GM23338 (cell line): ENCODE results near the gene EDNRB. TPM values are rescaled to one million over a fixed set of nuclear protein-coding genes. Genes with fewer than 3 reads are reported as not detected.

Experiments used
- ATAC-seq: fragments of 200-7000 bp; cut with Tn5 transposase; 3 replicates; pipeline ENCODE4 v1.9.1; 2020
- DNase-seq: peaks from one replicate; pipeline ENCODE4 v3.0.0-alpha.2; 2015; ENCODE audit warnings: low spot score
- H2AFZ ChIP-seq: fragments of 200-600 bp; sonication (generic); 2 replicates; pipeline ENCODE4 v1.8.0; 2016; ENCODE audit warnings: antibody characterized with exemption, mild to moderate bottlenecking, moderate library complexity
- H3F3A ChIP-seq: fragments of 200-600 bp; sonication (generic); replicated peaks from 2 replicates; pipeline ENCODE4 v1.8.0; 2017; ENCODE audit warnings: antibody characterized with exemption, mixed run types, low read depth
- H3K27ac ChIP-seq: fragments of 200-600 bp; sonication (generic); 2 replicates; pipeline ENCODE4 v1.6.1; 2016; ENCODE audit warnings: low read depth
- H3K27me3 ChIP-seq: fragments of 200-600 bp; sonication (generic); 2 replicates; pipeline ENCODE4 v1.8.0; 2016; ENCODE audit warnings: mild to moderate bottlenecking, mixed run types, moderate library complexity; ENCODE audit not compliant: insufficient read depth
- H3K36me3 ChIP-seq: fragments of 200-600 bp; sonication (generic); 2 replicates; pipeline ENCODE4 v1.8.0; 2016; ENCODE audit warnings: mild to moderate bottlenecking; ENCODE audit not compliant: insufficient read depth
- H3K4me1 ChIP-seq: fragments of 200-600 bp; sonication (generic); 2 replicates; pipeline ENCODE4 v1.8.0; 2016; ENCODE audit warnings: mild to moderate bottlenecking, moderate library complexity; ENCODE audit not compliant: insufficient read depth
- H3K4me2 ChIP-seq: fragments of 200-600 bp; sonication (generic); 2 replicates; pipeline ENCODE4 v1.7.1; 2017; ENCODE audit warnings: mixed run types
- H3K4me3 ChIP-seq: fragments of 200-600 bp; sonication (generic); 2 replicates; pipeline ENCODE4 v1.6.1; 2016; ENCODE audit warnings: mixed run types
- H3K79me2 ChIP-seq: fragments of 200-600 bp; sonication (generic); replicated peaks from 2 replicates; pipeline ENCODE4 v1.8.0; 2017; ENCODE audit warnings: mild to moderate bottlenecking; ENCODE audit not compliant: insufficient read depth
- H3K9me2 ChIP-seq: fragments of 200-600 bp; sonication (generic); 2 replicates; pipeline ENCODE4 v1.8.0; 2017; ENCODE audit not compliant: insufficient read depth
- H4K20me1 ChIP-seq: fragments of 200-600 bp; sonication (generic); replicated peaks from 2 replicates; pipeline ENCODE4 v1.8.0; 2017; ENCODE audit warnings: mild to moderate bottlenecking; ENCODE audit not compliant: insufficient read depth
- H3K27ac Mint-ChIP-seq: 2 replicates; pipeline ENCODE4 v1.8.0; 2020; ENCODE audit warnings: inconsistent platforms, mild to moderate bottlenecking, moderate library complexity, mixed read lengths
- H3K27me3 Mint-ChIP-seq: 3 replicates; pipeline ENCODE4 v1.8.0; 2022; ENCODE audit warnings: low read depth, mild to moderate bottlenecking, moderate library complexity, mixed read lengths, inconsistent platforms; ENCODE audit not compliant: insufficient read depth, poor library complexity
- H3K36me3 Mint-ChIP-seq: 3 replicates; pipeline ENCODE4 v1.8.0; 2021; ENCODE audit warnings: low read depth, mild to moderate bottlenecking, inconsistent platforms, moderate library complexity, mixed read lengths
- H3K4me1 Mint-ChIP-seq: 3 replicates; pipeline ENCODE4 v1.8.0; 2020; ENCODE audit warnings: mild to moderate bottlenecking, inconsistent platforms, mixed read lengths
- H3K4me3 Mint-ChIP-seq: 3 replicates; pipeline ENCODE4 v1.8.0; 2021; ENCODE audit warnings: moderate library complexity, mild to moderate bottlenecking, inconsistent platforms, mixed read lengths
- H3K9me3 Mint-ChIP-seq: 3 replicates; pipeline ENCODE4 v1.8.0; 2020; ENCODE audit warnings: moderate library complexity, mild to moderate bottlenecking, inconsistent platforms, mixed read lengths
- CREB1 ChIP-seq: fragments of 250-450 bp; sonication (Bioruptor Pico); IDR thresholded peaks from 2 replicates; pipeline ENCODE4 v1.5.0; 2020; ENCODE audit warnings: low read depth, mild to moderate bottlenecking, moderate library complexity
- EZH2 ChIP-seq: fragments of 200-600 bp; sonication (generic); IDR thresholded peaks from one replicate; pipeline ENCODE4 v1.8.0; 2017; ENCODE audit warnings: antibody characterized with exemption, mild to moderate bottlenecking, low read depth; ENCODE audit not compliant: unreplicated experiment
- EZH2phosphoT487 ChIP-seq: fragments of 200-600 bp; sonication (generic); IDR thresholded peaks from one replicate; pipeline ENCODE4 v1.8.1; 2018; ENCODE audit warnings: antibody characterized with exemption; ENCODE audit not compliant: unreplicated experiment
- JUNB ChIP-seq: IDR thresholded peaks from one replicate; pipeline ENCODE4 v1.6.1; 2016; ENCODE audit warnings: antibody characterized with exemption; ENCODE audit not compliant: unreplicated experiment
- NANOG ChIP-seq: IDR thresholded peaks from 2 replicates; pipeline ENCODE4 v1.6.1; 2016; ENCODE audit warnings: antibody characterized with exemption, borderline replicate concordance
- POLR2AphosphoS5 ChIP-seq: IDR thresholded peaks from 2 replicates; pipeline ENCODE4 v1.6.1; 2016; ENCODE audit warnings: antibody characterized with exemption, low read depth
- REST ChIP-seq: IDR thresholded peaks from one replicate; pipeline ENCODE4 v1.6.1; 2018; ENCODE audit warnings: antibody characterized with exemption; ENCODE audit not compliant: unreplicated experiment
- STAT1 ChIP-seq: IDR thresholded peaks from one replicate; pipeline ENCODE4 v1.6.1; 2016; ENCODE audit warnings: antibody characterized with exemption; ENCODE audit not compliant: unreplicated experiment
- ZNF114 ChIP-seq: fragments of 250-450 bp; sonication (Bioruptor Pico); IDR thresholded peaks from 2 replicates; pipeline ENCODE4 v1.5.0; 2020; ENCODE audit warnings: mild to moderate bottlenecking, moderate library complexity
- ZNF331 ChIP-seq: fragments of 250-450 bp; sonication (Bioruptor Pico); IDR thresholded peaks from 2 replicates; pipeline ENCODE4 v1.5.0; 2020; ENCODE audit warnings: low read depth, mild to moderate bottlenecking, moderate library complexity
- polyA plus RNA-seq: library from polyadenylated mRNA; unstranded; fragments of >200 nt; fragmentation: Nextera tagmentation; extraction: Ambion mirVana; gene quantifications from 2 replicates; pipeline ENCODE4 v1.2.1, GENCODE V29; 2016
- total RNA-seq: library from RNA; depleted of rRNA; stranded (reverse); fragments of >200 nt; shearing (Covaris generic); gene quantifications from 2 replicates; pipeline ENCODE4 v1.2.3, GENCODE V29; 2014
- TF ChIP-seq, protein P1 (sequence below): IDR thresholded peaks from 2 replicates; pipeline ENCODE4 v1.6.1; 2016; ENCODE audit warnings: antibody characterized with exemption
- TF ChIP-seq, protein P2 (sequence below): fragments of 250-450 bp; sonication (Bioruptor Pico); IDR thresholded peaks from 2 replicates; pipeline ENCODE4 v1.5.0; 2020; ENCODE audit warnings: mild to moderate bottlenecking, moderate library complexity

Gene EDNRB
- total and polyA plus RNA-seq, 2 experiments from 2014 or later = 27.9 to 28.9 TPM

DNA sequence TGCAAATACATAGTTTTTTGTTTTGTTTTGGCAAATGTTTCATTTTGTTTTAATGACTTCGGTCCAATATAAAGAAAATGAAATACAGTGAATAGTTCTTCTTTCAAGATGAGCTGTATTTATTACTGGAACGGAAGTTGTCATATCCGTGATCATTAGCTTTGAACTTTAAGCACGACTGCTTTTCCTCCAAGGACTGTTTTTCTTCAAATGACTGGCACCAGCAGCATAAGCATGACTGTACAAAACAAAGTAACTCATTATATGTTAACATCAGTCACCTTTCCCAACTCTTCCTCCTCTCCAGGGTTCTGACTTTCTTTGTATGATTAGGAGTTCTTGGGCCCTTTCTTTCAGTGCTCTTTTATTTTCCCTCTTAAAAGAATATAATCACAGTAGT lies 20.5 kb downstream of the EDNRB start:
- no peaks in the 10 kb centered on the region for H3K27me3 Mint-ChIP-seq
- H3K4me1 Mint-ChIP-seq = peaks cover 10% of the 10 kb centered on the region
- no peaks in the 10 kb centered on the region for H3K4me1 ChIP-seq
- H3K4me3 Mint-ChIP-seq = no peak overlapping the region
- TF ChIP-seq EZH2phosphoT487 = no peak
- TF ChIP-seq NANOG = no peak
- TF ChIP-seq CREB1 (CRISPR knock-in tag) = no peak
- no peak for TF ChIP-seq STAT1
- TF ChIP-seq POLR2AphosphoS5 = no peak
- TF ChIP-seq, protein P1, sequence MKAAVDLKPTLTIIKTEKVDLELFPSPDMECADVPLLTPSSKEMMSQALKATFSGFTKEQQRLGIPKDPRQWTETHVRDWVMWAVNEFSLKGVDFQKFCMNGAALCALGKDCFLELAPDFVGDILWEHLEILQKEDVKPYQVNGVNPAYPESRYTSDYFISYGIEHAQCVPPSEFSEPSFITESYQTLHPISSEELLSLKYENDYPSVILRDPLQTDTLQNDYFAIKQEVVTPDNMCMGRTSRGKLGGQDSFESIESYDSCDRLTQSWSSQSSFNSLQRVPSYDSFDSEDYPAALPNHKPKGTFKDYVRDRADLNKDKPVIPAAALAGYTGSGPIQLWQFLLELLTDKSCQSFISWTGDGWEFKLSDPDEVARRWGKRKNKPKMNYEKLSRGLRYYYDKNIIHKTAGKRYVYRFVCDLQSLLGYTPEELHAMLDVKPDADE = no peak
- no peaks in the 10 kb centered on the region for H3K27me3 ChIP-seq
- no peak overlapping the region for H3K4me2 ChIP-seq
- no peaks in the 10 kb centered on the region for H3K9me2 ChIP-seq
- no peaks in the 10 kb centered on the region for H3K79me2 ChIP-seq
- peaks cover 10% of the 10 kb centered on the region for H3K9me3 Mint-ChIP-seq
- H3K36me3 ChIP-seq = peaks cover 4% of the 10 kb centered on the region; the same call in 1 of the 2 replicates
- no peaks in the 10 kb centered on the region for H3F3A ChIP-seq
- ATAC-seq (no peak), DNase-seq (no peak)
- no peaks in the 10 kb centered on the region for H4K20me1 ChIP-seq
- H3K36me3 Mint-ChIP-seq = peaks cover 38% of the 10 kb centered on the region
- peak overlapping the region; percentile 68; the same call in 1 of the 2 replicates for H3K27ac Mint-ChIP-seq
- no peak overlapping the region for H2AFZ ChIP-seq
- no peak overlapping the region for H3K4me3 ChIP-seq
- no peak overlapping the region for H3K27ac ChIP-seq

- Mint-ChIP-seq H3K4me1 (peaks cover 16% of the 10 kb centered on the region), H3K36me3 (peaks cover 27% of the 10 kb centered on the region), H3K27ac (no peak overlapping the region), H3K27me3 (no peaks in the 10 kb centered on the region), H3K9me3 (no peaks in the 10 kb centered on the region), H3K4me3 (no peak overlapping the region)
- H3K27me3 ChIP-seq = no peaks in the 10 kb centered on the region
- no peaks in the 10 kb centered on the region for H3F3A ChIP-seq
- H3K4me3 ChIP-seq = no peak overlapping the region
- DNase-seq (no peak), ATAC-seq (no peak)
- no peaks in the 10 kb centered on the region for H4K20me1 ChIP-seq
- H3K4me2 ChIP-seq = no peak overlapping the region
- no peaks in the 10 kb centered on the region; the same call in 1 of the 2 replicates for H3K36me3 ChIP-seq
- H3K27ac ChIP-seq = no peak overlapping the region
- no peaks in the 10 kb centered on the region for H3K79me2 ChIP-seq
- H3K4me1 ChIP-seq = peaks cover 6% of the 10 kb centered on the region; the same call in 1 of the 2 replicates
- no peak overlapping the region for H2AFZ ChIP-seq
- no peaks in the 10 kb centered on the region for H3K9me2 ChIP-seq
- TF ChIP-seq ZNF114 (CRISPR knock-in tag) (no peak), EZH2phosphoT487 (no peak), ZNF331 (CRISPR knock-in tag) (no peak), REST (no peak), CREB1 (CRISPR knock-in tag) (no peak), JUNB (no peak), EZH2 (no peak), POLR2AphosphoS5 (no peak)
- TF ChIP-seq, protein P2, sequence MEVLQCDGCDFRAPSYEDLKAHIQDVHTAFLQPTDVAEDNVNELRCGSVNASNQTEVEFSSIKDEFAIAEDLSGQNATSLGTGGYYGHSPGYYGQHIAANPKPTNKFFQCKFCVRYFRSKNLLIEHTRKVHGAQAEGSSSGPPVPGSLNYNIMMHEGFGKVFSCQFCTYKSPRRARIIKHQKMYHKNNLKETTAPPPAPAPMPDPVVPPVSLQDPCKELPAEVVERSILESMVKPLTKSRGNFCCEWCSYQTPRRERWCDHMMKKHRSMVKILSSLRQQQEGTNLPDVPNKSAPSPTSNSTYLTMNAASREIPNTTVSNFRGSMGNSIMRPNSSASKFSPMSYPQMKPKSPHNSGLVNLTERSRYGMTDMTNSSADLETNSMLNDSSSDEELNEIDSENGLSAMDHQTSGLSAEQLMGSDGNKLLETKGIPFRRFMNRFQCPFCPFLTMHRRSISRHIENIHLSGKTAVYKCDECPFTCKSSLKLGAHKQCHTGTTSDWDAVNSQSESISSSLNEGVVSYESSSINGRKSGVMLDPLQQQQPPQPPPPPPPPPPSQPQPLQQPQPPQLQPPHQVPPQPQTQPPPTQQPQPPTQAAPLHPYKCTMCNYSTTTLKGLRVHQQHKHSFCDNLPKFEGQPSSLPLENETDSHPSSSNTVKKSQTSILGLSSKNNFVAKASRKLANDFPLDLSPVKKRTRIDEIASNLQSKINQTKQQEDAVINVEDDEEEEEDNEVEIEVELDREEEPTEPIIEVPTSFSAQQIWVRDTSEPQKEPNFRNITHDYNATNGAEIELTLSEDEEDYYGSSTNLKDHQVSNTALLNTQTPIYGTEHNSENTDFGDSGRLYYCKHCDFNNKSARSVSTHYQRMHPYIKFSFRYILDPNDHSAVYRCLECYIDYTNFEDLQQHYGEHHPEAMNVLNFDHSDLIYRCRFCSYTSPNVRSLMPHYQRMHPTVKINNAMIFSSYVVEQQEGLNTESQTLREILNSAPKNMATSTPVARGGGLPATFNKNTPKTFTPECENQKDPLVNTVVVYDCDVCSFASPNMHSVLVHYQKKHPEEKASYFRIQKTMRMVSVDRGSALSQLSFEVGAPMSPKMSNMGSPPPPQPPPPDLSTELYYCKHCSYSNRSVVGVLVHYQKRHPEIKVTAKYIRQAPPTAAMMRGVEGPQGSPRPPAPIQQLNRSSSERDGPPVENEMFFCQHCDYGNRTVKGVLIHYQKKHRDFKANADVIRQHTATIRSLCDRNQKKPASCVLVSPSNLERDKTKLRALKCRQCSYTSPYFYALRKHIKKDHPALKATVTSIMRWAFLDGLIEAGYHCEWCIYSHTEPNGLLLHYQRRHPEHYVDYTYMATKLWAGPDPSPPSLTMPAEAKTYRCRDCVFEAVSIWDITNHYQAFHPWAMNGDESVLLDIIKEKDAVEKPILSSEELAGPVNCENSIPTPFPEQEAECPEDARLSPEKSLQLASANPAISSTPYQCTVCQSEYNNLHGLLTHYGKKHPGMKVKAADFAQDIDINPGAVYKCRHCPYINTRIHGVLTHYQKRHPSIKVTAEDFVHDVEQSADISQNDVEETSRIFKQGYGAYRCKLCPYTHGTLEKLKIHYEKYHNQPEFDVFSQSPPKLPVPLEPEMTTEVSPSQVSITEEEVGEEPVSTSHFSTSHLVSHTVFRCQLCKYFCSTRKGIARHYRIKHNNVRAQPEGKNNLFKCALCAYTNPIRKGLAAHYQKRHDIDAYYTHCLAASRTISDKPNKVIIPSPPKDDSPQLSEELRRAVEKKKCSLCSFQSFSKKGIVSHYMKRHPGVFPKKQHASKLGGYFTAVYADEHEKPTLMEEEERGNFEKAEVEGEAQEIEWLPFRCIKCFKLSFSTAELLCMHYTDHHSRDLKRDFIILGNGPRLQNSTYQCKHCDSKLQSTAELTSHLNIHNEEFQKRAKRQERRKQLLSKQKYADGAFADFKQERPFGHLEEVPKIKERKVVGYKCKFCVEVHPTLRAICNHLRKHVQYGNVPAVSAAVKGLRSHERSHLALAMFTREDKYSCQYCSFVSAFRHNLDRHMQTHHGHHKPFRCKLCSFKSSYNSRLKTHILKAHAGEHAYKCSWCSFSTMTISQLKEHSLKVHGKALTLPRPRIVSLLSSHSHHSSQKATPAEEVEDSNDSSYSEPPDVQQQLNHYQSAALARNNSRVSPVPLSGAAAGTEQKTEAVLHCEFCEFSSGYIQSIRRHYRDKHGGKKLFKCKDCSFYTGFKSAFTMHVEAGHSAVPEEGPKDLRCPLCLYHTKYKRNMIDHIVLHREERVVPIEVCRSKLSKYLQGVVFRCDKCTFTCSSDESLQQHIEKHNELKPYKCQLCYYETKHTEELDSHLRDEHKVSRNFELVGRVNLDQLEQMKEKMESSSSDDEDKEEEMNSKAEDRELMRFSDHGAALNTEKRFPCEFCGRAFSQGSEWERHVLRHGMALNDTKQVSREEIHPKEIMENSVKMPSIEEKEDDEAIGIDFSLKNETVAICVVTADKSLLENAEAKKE (CRISPR knock-in tag) = no peak
These were observed 21.7 kb downstream of the EDNRB start for GRCh38 chr13:77896977-77897376.
